Measurements from ENCODE around the gene PPP1R16B.

Gene PPP1R16B

GRCh38 chr20:38805502-38805957 is at the start of gene PPP1R16B:
Gene PPP1R16B (plus strand): TSS chr20:38805697. CDS start chr20:38835926, 30,229 bp downstream.
- DNase-seq (ENCODE audit: low read depth in 2 of 2) = peak; percentile 59 to 79

GRCh38 chr20:38757145-38757775 is 48.2 kb upstream of the PPP1R16B start:
- DNase-seq (ENCODE audit: low read depth in 2 of 2) = no peak

- DNase-seq (ENCODE audit: low read depth in 2 of 2) = no peak
Observed at GRCh38 chr20:38759106-38759505, 46.4 kb upstream of the PPP1R16B start.

GRCh38 chr20:38760978-38761377 is 44.5 kb upstream of the PPP1R16B start:
- no peak for DNase-seq (ENCODE audit: low read depth in 2 of 2)

GRCh38 chr20:38762174-38762573 is 43.3 kb upstream of the PPP1R16B start:
- DNase-seq (ENCODE audit: low read depth in 2 of 2) = no peak

DNA sequence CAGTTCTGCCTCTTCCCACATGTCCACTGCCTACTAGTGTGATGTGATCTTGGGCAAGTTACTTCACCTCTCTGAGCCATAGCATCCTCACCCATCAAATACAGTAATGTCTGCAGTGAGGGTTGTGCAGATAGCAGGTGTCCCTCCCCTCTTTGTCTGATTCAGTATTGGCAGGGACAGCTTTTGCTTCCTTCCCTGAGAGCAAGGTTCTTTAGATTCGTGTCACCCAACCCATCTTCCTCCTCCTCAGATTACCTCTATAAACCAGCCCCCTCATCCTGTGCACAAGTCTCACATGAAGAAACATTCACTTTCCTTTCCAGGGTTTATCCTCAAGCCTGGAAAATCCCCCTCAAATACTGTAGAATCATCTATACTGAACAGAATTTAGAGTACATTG is 41.9 kb upstream of the PPP1R16B start:
- no peak for DNase-seq (ENCODE audit: low read depth in 2 of 2)

GRCh38 chr20:38764567-38765318 is 40.8 kb upstream of the PPP1R16B start:
- peak; percentile 12 to 43 for DNase-seq (ENCODE audit: low read depth in 2 of 2)

DNA sequence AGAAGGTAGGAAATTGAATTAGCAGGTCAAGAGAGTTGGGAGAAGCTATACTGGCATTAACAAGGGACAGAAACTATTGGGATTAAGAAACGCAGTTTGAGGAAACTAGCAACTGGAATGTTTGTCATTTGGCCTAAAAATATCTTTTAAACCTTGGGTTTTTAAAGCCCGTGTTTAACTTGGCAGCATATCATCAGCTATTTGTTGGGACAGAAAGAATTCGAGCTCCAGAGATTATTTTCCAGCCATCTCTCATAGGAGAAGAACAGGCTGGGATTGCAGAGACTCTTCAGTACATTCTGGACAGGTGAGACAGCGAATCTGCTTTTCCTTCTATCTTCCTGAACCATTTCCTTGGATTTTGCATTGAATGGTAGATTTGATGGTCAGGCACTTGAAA is 39.4 kb upstream of the PPP1R16B start:
- no peak for DNase-seq (ENCODE audit: low read depth in 2 of 2)

DNA sequence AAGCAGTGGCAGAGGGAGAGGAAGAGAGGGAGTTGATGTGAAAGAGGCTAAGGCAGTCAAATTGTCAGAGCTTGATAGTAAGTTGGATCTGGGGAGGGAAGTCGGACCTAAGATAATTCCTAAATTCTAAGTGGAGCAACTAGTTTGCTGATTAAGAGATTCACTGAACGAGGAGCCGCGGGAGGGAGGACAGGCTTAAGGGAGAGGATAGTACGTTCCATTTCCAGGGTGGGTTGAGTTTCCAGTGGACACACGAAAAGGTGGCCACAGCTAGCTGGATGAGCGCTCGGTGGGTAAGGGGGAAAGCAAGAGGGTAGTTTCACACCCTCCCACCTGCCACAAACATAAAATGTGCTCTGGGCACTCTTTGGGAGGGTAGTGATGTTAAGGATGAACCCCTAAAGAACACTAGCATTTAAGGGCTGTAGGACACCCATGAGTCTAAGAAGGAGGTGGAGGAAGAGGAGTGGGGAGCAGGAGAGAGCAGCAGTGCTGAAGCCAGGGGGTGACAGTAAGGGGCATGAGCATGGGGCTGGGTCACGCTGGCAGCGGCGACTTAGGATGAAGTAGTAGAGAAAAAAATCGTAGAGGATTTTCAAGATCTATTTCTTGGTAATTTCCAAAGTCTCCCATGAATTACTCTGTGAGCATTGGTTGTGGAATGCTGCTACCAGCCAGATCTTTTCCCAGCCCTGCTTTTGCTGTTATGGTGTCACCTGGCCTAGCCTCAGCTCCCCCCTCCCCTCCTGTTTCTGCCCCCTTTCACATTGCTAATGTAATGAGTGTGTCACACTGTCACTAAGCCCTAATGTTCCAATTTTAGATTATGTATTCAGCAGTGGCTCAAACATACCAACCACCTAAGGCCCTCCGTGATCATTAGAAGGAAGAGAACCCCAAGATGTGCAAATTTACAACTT is 35.9 kb upstream of the PPP1R16B start:
- DNase-seq (ENCODE audit: low read depth in 2 of 2) = no peak

GRCh38 chr20:38770546-38770945 is 35.0 kb upstream of the PPP1R16B start:
- DNase-seq (ENCODE audit: low read depth in 2 of 2) = no peak

- no peak for DNase-seq (ENCODE audit: low read depth in 2 of 2)
Observed at GRCh38 chr20:38770970-38771369, 34.5 kb upstream of the PPP1R16B start.

GRCh38 chr20:38771621-38772020 is 33.9 kb upstream of the PPP1R16B start:
- no peak for DNase-seq (ENCODE audit: low read depth in 2 of 2)

- DNase-seq (ENCODE audit: low read depth in 2 of 2) = no peak
Observed at GRCh38 chr20:38774167-38774566, 31.3 kb upstream of the PPP1R16B start.

DNA sequence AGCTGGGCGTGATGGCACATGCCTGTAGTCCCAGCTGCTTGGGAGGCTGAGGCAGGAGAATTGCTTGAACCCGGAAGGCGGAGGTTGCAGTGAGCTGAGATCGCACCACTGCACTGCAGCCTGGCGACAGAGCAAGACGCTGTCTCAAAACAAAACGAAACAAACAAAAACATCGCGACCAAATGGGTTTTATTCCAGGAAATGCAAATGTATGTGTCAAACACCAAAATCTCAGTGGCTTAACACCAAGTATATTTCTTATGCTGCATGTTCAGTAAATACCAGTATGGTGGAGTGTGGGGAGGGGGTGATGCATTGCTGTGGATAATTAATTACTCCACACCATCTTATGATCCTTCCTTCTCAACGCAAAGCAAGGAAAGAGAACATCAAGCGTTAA is 29.1 kb upstream of the PPP1R16B start:
- DNase-seq (ENCODE audit: low read depth in 2 of 2) = no peak

DNA sequence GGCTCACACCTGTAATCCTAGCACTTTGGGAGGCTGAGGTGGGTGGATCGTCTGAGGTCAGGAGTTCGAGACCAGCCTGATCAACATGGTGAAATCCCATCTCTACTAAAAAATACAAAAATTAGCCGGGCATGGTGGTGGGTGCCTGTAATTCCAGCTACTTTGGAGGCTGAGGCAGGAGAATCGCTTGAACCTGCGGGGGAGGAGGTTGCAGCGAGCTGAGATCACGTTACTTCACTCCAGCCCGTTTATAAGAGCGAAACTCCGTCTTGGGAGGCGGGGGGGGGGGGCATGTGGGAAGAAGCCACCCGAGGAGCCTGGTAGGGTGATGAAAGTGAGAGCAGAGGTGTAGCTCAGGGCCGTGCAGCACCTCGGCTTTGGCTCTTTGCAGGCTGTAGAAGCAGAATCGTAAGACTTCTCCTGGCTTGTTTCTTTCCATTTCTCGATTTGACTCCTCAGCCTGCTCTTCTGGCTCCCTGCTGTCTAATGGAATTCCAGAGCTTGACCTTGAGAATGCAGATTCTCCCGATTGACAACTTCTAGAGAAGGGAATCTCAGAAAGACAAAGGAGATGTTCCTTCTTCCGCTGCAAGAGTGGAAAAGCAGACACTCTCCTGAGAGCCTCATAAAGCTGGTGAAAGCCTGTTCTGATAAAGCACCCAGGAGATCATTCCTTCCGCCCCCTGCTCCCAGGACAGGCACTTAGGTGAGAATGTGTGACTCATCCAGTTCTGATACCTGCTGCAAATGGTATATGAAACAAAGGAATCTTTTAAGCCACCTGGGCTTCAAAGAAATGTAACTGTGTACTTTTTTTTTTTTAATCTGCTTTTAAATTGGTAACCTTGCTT is 26.0 kb upstream of the PPP1R16B start:
- DNase-seq (ENCODE audit: low read depth in 2 of 2) = no peak

GRCh38 chr20:38782275-38782674 is 23.2 kb upstream of the PPP1R16B start:
- no peak for DNase-seq (ENCODE audit: low read depth in 2 of 2)

DNA sequence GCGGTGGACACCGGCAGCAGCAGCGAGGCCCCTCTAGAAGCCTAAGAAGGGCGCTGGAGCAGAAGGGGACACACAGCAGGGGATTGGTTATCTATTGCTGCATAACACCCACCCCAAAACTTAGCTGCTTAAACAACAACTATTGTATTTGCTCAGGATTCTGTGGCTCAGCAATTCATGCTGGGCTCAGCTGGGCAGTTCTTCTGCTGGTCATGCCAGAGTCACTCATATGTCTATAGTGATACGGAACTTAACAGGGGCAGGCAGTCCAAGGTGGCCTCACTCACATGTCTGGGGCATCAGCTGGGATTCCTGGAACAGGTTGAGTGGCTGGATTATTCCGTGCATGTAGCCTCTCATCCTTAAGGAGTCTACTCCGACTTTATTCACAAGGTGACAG is 17.6 kb upstream of the PPP1R16B start:
- DNase-seq (ENCODE audit: low read depth in 2 of 2) = no peak

GRCh38 chr20:38789503-38790199 is 15.8 kb upstream of the PPP1R16B start:
- no peak for DNase-seq (ENCODE audit: low read depth in 2 of 2)

DNA sequence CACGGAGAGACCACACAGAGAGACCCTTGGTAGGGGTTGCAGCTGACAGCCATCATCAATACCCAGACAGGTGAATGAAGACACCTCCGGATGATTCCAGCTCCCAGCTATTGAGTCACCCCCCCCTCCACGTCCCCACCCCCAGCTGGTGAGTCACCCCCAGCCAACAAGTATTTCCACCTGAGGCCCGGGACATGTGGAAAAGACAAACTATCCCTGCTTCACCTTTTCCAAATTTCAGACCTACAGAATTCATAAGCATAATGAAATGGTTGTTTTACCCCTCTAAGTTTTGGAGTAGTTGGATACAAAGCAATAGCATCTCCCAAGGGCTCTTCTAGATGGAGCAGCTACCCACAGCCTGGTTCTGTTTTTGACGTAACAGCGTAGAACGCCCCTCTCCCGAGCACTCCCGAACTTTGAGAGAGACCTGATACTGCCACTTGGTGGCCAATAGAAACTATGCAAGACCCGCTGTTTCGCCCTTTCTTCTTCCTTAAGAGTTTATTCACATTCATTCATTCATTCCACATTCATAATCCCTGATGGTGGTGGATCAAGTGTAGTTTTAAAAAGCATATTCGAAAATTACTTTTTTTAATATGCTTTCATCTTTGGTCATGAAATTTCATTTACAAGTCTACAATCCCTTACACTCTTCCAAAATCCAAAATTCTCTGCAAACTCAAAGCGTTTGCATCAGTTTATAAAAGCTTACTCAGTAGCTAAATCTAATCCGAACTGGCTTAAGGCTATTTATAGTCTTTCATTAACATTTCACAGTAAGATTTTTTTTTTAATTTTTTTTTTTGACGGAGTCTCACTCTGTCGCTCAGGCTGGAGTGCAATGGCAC is 15.1 kb upstream of the PPP1R16B start:
- DNase-seq (ENCODE audit: low read depth in 2 of 2) = peak in 1 of 2 donors; percentile 29

GRCh38 chr20:38791291-38791690 is 14.2 kb upstream of the PPP1R16B start:
- DNase-seq (ENCODE audit: low read depth in 2 of 2) = no peak

All from stimulated activated CD8-positive, alpha-beta memory T cell treated with anti-CD3 and anti-CD28 coated beads, Interleukin-7, amount 100 ng/mL, for 4 hours (primary cell).